SU-DHL-6 (cell line): ENCODE measurements around the gene NRAP.

ENCODE experiments used
- CTCF ChIP-seq: fragments of 200-600 bp; sonication (generic); IDR thresholded peaks from one replicate; pipeline ENCODE4 v1.5.1; 2017; ENCODE audit warnings: antibody characterized with exemption, mild to moderate bottlenecking, low read length, moderate library complexity; ENCODE audit not compliant: insufficient read depth, poor library complexity, severe bottlenecking
- EZH2phosphoT487 ChIP-seq: fragments of 200-600 bp; sonication (generic), shearing (Covaris generic); conservative IDR thresholded peaks from 2 replicates; pipeline ENCODE4 v1.6.1; 2018; ENCODE audit warnings: mild to moderate bottlenecking, antibody characterized with exemption, low read length, moderate library complexity, mixed read lengths

- TF ChIP-seq CTCF (no peak), EZH2phosphoT487 (no peak)
Observed at GRCh38 chr10:113663142-113663541, 699 bp downstream of the NRAP start.
